ENCODE measurements around the gene LUC7L3. TPM values are rescaled to one million over a fixed set of nuclear protein-coding genes. Genes with fewer than 3 reads are reported as not detected.

LUC7L3 gene
- total RNA-seq, 1 experiment from 2014 or later, result 154 TPM

- no peak overlapping the region for H3K56ac ChIP-seq (ENCODE audit: insufficient read length, low read depth, low read length)
- no peak overlapping the region for H2AK5ac ChIP-seq (ENCODE audit: insufficient read length, low read length)
- no peak overlapping the region for H3K23ac ChIP-seq (ENCODE audit: insufficient read length, low read depth, low read length)
- H3K36me3 Mint-ChIP-seq (ENCODE audit: insufficient read depth in 1 of 3, low read depth in 3 of 3), result peaks cover 33 to 75% (median 69%) of the 10 kb centered on the region in 3 experiments; a peak in 6 of 7 replicates
- H2BK120ac ChIP-seq (ENCODE audit: low read depth, low read length, poor library complexity, severe bottlenecking), result no peak overlapping the region
- H3K4me1 Mint-ChIP-seq, result no peaks in the 10 kb centered on the region; a peak in 1 of 4 replicates
- no peak overlapping the region for H3K27ac ChIP-seq (ENCODE audit: insufficient read length, low read depth, low read length)
- H3K9ac ChIP-seq (ENCODE audit: extremely low read depth, insufficient read length, low read length), result no peak overlapping the region
- no peak overlapping the region for H2BK5ac ChIP-seq (ENCODE audit: insufficient read length, low read length)
- no peak overlapping the region for H4K91ac ChIP-seq (ENCODE audit: insufficient read length, low read depth, low read length)
- no peaks in the 10 kb centered on the region for H3K79me2 ChIP-seq (ENCODE audit: insufficient read depth, low read length)
- H3K14ac ChIP-seq (ENCODE audit: insufficient read depth, low read length), result no peak overlapping the region
- H3K4me1 ChIP-seq (ENCODE audit: insufficient read depth, low read length), result no peaks in the 10 kb centered on the region
- H3K23me2 ChIP-seq (ENCODE audit: insufficient read length, low read depth, low read length, poor library complexity, severe bottlenecking), result no peaks in the 10 kb centered on the region
- H3K27me3 ChIP-seq (ENCODE audit: insufficient read depth, low read length), result no peaks in the 10 kb centered on the region
- H3K27ac Mint-ChIP-seq, result no peak overlapping the region; a peak in 1 of 7 replicates
- no peak overlapping the region for H3K4me2 ChIP-seq (ENCODE audit: insufficient read depth, insufficient read length, low read length)
- no peak for DNase-seq
- TF ChIP-seq CTCF (conservative IDR thresholded peaks at IDR 0.05), result no peak
- no peak overlapping the region for H4K8ac ChIP-seq (replicated peaks; ENCODE audit: insufficient read length, low read depth, low read length)
- H4K20me1 ChIP-seq (ENCODE audit: control insufficient read depth, insufficient read depth, insufficient read length), result no peaks in the 10 kb centered on the region
- H2BK15ac ChIP-seq (ENCODE audit: low read depth, low read length), result no peak overlapping the region
- no peak overlapping the region for H3K4ac ChIP-seq (ENCODE audit: low read depth, low read length)
- no peaks in the 10 kb centered on the region for H3K27me3 Mint-ChIP-seq (ENCODE audit: low read depth)
- H2BK12ac ChIP-seq (ENCODE audit: insufficient read length, low read depth, low read length), result no peak overlapping the region
- H3K9me3 ChIP-seq (ENCODE audit: control insufficient read depth, low read depth, low read length), result no peaks in the 10 kb centered on the region
- no peak overlapping the region for H3T11ph ChIP-seq (ENCODE audit: low read length)
- H4K5ac ChIP-seq (ENCODE audit: insufficient read length, low read depth, low read length), result no peak overlapping the region
- H2AFZ ChIP-seq (ENCODE audit: low read length), result no peak overlapping the region
- H3K4me3 Mint-ChIP-seq, result no peak overlapping the region
- no peak overlapping the region for H2BK20ac ChIP-seq (ENCODE audit: low read depth, low read length, poor library complexity, severe bottlenecking)
- no CpG with 5 or more reads among the region's 7 CpGs for WGBS (ENCODE audit: extremely low coverage, insufficient read length, low lambda C conversion rate)
- H3K18ac ChIP-seq (ENCODE audit: insufficient read length, low read depth, low read length), result no peak overlapping the region
- H3K79me1 ChIP-seq (ENCODE audit: insufficient read depth, low read depth, low read length, poor library complexity, severe bottlenecking), result no peaks in the 10 kb centered on the region
- H3K9me3 Mint-ChIP-seq, result no peaks in the 10 kb centered on the region
Observed at GRCh38 chr17:50699410-50699809, 20.0 kb upstream of the LUC7L3 start.
